ENCODE measurements around the gene NCKAP5L.

NCKAP5L gene

GRCh38 chr12:49825971-49826421, 2.2 kb downstream of the NCKAP5L start:
- in situ Hi-C loops (cut with HindIII; ENCODE audit: low sequenced_read_pairs), result no loop called here

- in situ Hi-C loops (cut with HindIII; ENCODE audit: low sequenced_read_pairs), result no loop called here
These were observed 2.7 kb downstream of the NCKAP5L start for GRCh38 chr12:49825360-49825970.

GRCh38 chr12:49824895-49825294, 3.3 kb downstream of the NCKAP5L start:
- in situ Hi-C loops (cut with HindIII; ENCODE audit: low sequenced_read_pairs), result no loop called here

DNA sequence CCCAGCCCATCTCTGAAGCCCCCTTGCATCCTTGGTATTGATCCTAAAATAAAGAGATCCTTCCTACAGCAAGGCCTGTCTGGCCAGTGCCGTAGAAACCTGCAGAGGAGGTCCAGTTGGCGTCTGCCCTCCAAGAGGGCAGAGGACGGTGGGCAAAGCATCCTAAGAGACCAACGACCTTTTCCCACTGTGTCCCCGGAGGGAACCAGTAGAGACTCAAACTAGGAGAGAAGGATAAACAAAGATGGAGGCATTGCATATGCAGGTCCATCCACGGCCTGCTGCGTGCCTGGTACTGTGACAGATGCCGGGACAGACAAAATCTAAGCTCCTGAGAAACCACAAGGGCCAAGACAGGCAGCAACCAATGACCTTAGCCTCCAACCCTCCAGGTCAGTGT, 3.8 kb downstream of the NCKAP5L start:
- in situ Hi-C loops (cut with HindIII; ENCODE audit: low sequenced_read_pairs), result no loop called here

GRCh38 chr12:49823951-49824350, 4.3 kb downstream of the NCKAP5L start:
- in situ Hi-C loops (cut with HindIII; ENCODE audit: low sequenced_read_pairs), result no loop called here

GRCh38 chr12:49823350-49823749, 4.9 kb downstream of the NCKAP5L start:
- in situ Hi-C loops (cut with HindIII; ENCODE audit: low sequenced_read_pairs), result no loop called here

GRCh38 chr12:49821373-49822287, 6.6 kb downstream of the NCKAP5L start:
- in situ Hi-C loops (cut with HindIII; ENCODE audit: low sequenced_read_pairs), result no loop called here

DNA sequence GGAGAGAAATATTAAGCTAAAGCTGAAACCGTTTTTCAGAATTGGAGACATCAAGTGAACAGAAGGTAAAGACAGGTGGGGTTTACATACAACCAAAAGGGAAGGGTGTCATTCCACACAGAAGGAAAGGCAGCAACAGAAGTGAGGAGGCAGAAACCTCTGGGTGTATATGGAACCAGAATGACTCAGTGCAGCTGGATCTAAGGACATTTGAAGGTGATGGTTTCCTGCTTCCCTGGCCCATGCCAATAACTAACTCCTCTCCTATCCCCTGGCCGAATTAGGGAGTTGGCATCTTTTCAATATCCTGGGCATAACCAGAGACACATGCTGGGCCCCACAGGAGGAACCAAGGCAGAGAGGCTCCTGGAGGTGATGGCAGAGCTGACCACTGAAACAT, 8.4 kb downstream of the NCKAP5L start:
- in situ Hi-C loops (cut with HindIII; ENCODE audit: low sequenced_read_pairs), result no loop called here

DNA sequence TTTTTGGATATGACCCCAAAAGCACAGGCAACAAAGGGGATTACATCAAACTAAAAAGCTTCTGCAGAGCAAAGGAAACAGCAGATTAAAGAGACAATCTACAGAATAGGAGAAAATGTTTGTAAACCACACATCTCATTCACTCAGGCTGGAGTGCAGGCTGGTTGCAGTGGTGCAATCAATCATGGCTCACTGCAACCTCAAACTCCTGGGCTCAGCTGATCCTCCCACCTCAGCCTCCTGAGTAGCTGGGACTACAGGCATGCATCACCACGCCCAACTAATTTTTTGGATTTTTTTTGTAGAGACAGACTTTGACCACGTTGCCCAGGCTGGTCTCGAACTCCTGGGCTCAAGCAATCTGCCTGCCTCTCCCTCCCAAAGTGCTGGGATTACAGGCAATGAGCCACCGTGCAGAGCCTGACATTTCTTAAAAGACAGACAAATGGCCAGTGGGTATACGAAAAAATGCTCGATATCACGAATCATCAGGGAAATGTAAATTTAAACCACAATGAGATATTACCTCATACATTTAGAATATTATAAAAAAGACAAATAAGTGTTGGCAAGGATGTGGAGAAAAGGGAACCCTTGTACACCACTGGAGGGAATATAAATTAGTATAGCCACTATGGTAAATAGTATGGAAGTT, 9.8 kb downstream of the NCKAP5L start:
- in situ Hi-C loops (cut with HindIII; ENCODE audit: low sequenced_read_pairs), result no loop called here

DNA sequence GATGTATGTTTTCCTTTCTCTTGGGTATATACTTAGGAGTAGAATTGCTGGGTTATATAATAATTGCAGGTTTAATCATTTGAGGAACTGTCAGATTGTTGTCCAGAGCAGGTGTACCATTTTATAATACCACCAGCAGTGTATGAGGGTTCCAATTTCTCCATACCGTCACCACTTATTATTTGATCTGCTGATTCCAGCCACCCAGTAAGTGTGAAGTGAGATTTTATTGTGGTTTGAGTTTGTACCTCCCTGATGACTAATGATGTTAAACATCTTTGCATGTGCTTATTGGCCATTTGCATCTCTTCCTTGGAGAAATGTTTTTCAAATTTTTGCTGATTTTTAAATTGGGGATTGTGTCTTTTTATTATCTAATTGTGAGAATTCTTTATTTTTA, 15.1 kb downstream of the NCKAP5L start:
- in situ Hi-C loops (cut with HindIII; ENCODE audit: low sequenced_read_pairs), result no loop called here

DNA sequence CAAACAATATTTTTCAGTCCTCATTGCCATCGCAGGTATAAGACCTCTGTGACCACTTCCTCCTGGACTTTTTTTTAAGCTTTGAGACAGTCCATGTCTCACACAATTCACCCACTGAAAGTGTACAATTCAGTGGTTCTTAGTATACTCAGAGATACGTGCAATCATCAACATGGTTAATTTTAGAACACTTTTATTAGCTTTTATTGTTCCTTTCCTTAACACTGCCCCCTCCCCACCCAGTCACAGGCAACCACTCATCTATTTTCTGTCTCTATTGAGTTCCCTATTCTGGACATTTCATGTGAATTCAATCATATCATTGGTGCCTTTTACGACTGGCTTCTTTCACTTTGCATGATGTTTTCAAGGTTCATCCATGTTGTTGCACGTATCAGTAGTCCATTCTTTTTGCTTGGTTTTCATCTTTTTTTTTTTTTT, 16.2 kb downstream of the NCKAP5L start:
- in situ Hi-C loops (cut with HindIII; ENCODE audit: low sequenced_read_pairs), result no loop called here

GRCh38 chr12:49811136-49811535, 17.1 kb downstream of the NCKAP5L start:
- in situ Hi-C loops (cut with HindIII; ENCODE audit: low sequenced_read_pairs), result no loop called here

GRCh38 chr12:49809906-49810389, 18.3 kb downstream of the NCKAP5L start:
- in situ Hi-C loops (cut with HindIII; ENCODE audit: low sequenced_read_pairs), result no loop called here

DNA sequence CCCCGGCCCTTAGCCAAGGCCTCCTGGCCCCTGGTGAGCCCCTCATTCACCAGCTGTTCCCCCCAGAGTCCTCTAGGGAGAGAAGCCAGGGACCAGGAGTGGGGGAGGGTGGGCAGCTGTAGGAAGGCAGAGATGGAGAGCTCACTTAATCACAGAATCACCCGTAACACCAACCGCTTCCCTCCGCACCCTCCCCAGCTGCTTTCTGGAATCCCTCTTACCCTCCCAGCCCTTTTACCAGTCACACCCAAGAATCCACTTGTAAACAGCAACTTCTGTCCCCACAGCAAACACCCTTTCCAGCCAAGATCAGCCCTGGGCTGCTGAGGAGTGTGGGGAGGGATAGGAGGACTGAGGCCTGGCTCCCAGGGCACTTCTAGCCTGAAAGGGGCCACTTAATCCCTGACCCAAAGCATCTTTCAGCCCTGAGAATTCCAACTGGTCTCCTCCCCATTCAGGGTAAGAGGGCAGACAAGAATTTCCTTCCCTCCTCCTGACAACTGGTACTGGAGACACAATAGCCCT, 18.8 kb downstream of the NCKAP5L start:
- in situ Hi-C loops (cut with HindIII; ENCODE audit: low sequenced_read_pairs), result no loop called here

DNA sequence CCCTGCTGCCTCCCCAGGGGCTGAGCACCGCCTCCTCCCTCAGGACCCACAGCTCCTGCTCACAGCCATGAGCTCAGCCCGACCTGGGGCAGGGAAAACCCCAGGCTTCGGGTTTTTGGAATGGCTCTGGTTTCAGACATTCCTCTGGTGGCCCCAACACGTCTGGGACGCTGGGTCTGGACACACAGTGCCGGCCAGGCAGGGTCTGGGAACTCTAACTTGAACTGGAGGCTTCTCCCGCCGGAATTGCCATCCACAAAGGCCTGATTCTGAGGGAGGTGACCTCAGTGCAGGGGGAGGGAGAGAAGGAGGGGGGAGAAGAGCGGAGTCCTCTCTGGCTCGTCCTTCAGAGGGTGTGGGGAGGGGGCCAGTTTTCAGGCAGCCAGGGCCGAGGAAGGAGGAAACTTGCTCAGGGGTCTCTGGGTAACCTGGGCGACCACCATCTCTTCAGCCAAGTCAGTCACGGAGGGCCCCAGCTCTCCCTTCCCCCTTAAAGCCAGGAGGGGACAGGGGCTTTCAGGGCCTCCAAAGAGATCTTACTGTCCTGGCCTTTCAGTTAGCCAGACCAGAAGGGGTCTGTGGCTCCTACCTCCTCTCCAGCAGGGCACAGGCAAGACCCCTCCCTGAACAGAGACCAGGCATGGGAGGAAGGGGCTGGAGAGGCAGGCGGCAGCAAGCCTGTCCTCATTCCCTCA, 19.4 kb downstream of the NCKAP5L start:
- in situ Hi-C loops (cut with HindIII; ENCODE audit: low sequenced_read_pairs), result no loop called here

- in situ Hi-C loops (cut with HindIII; ENCODE audit: low sequenced_read_pairs), result no loop called here
These were observed 20.1 kb downstream of the NCKAP5L start for GRCh38 chr12:49807991-49808580.

GRCh38 chr12:49806877-49807276, 21.3 kb downstream of the NCKAP5L start:
- in situ Hi-C loops (cut with HindIII; ENCODE audit: low sequenced_read_pairs), result no loop called here

- in situ Hi-C loops (cut with HindIII; ENCODE audit: low sequenced_read_pairs), result no loop called here
These were observed 21.8 kb downstream of the NCKAP5L start for GRCh38 chr12:49806321-49806813.

GRCh38 chr12:49805409-49805808, 22.8 kb downstream of the NCKAP5L start:
- in situ Hi-C loops (cut with HindIII; ENCODE audit: low sequenced_read_pairs), result no loop called here

- in situ Hi-C loops (cut with HindIII; ENCODE audit: low sequenced_read_pairs), result no loop called here
These were observed 23.4 kb downstream of the NCKAP5L start for GRCh38 chr12:49804821-49805220.
